GM23338 (cell line): ENCODE data around the gene UBE2E2.

Experiments
- CREB1 ChIP-seq: fragments of 250-450 bp; sonication (Bioruptor Pico); IDR thresholded peaks from 2 replicates; pipeline ENCODE4 v1.5.0; 2020; ENCODE audit warnings: low read depth, mild to moderate bottlenecking, moderate library complexity
- CTCF ChIP-seq, 2 experiments: fragments of 200-600 bp in 1 of 2; sonication (generic) in 1 of 2; conservative IDR thresholded peaks; 2 replicates each; pipeline versions ENCODE4 v1.5.1 to v1.6.1; 2016 to 2017; ENCODE audit warnings: antibody characterized with exemption in 2 of 2, low read depth in 2 of 2, mild to moderate bottlenecking in 2 of 2, moderate library complexity in 1 of 2
- ETS1 ChIP-seq: IDR thresholded peaks from 2 replicates; pipeline ENCODE4 v1.6.1; 2016; ENCODE audit warnings: antibody characterized with exemption
- EZH2 ChIP-seq: fragments of 200-600 bp; sonication (generic); IDR thresholded peaks from one replicate; pipeline ENCODE4 v1.8.0; 2017; ENCODE audit warnings: antibody characterized with exemption, mild to moderate bottlenecking, low read depth; ENCODE audit not compliant: unreplicated experiment
- EZH2phosphoT487 ChIP-seq: fragments of 200-600 bp; sonication (generic); IDR thresholded peaks from one replicate; pipeline ENCODE4 v1.8.1; 2018; ENCODE audit warnings: antibody characterized with exemption; ENCODE audit not compliant: unreplicated experiment
- JUNB ChIP-seq: IDR thresholded peaks from one replicate; pipeline ENCODE4 v1.6.1; 2016; ENCODE audit warnings: antibody characterized with exemption; ENCODE audit not compliant: unreplicated experiment
- NANOG ChIP-seq: IDR thresholded peaks from 2 replicates; pipeline ENCODE4 v1.6.1; 2016; ENCODE audit warnings: antibody characterized with exemption, borderline replicate concordance
- POLR2AphosphoS5 ChIP-seq: IDR thresholded peaks from 2 replicates; pipeline ENCODE4 v1.6.1; 2016; ENCODE audit warnings: antibody characterized with exemption, low read depth
- REST ChIP-seq: IDR thresholded peaks from one replicate; pipeline ENCODE4 v1.6.1; 2018; ENCODE audit warnings: antibody characterized with exemption; ENCODE audit not compliant: unreplicated experiment
- STAT1 ChIP-seq: IDR thresholded peaks from one replicate; pipeline ENCODE4 v1.6.1; 2016; ENCODE audit warnings: antibody characterized with exemption; ENCODE audit not compliant: unreplicated experiment
- ZNF331 ChIP-seq: fragments of 250-450 bp; sonication (Bioruptor Pico); IDR thresholded peaks from 2 replicates; pipeline ENCODE4 v1.5.0; 2020; ENCODE audit warnings: low read depth, mild to moderate bottlenecking, moderate library complexity
- ZNF462 ChIP-seq: fragments of 250-450 bp; sonication (Bioruptor Pico); IDR thresholded peaks from 2 replicates; pipeline ENCODE4 v1.5.0; 2020; ENCODE audit warnings: mild to moderate bottlenecking, moderate library complexity

GRCh38 chr3:23344886-23345285 is 141.8 kb downstream of the UBE2E2 start:
- no peak for TF ChIP-seq CTCF (conservative IDR thresholded peaks at IDR 0.05; ENCODE audit: low read depth in 2 of 2)
- TF ChIP-seq REST: no peak
- TF ChIP-seq ZNF331 (CRISPR knock-in tag): no peak
- no peak for TF ChIP-seq STAT1
- TF ChIP-seq POLR2AphosphoS5: no peak
- no peak for TF ChIP-seq EZH2
- no peak for TF ChIP-seq CREB1 (CRISPR knock-in tag)
- TF ChIP-seq EZH2phosphoT487: no peak
- no peak for TF ChIP-seq ETS1
- no peak for TF ChIP-seq JUNB
- TF ChIP-seq NANOG: no peak
- no peak for TF ChIP-seq ZNF462 (CRISPR knock-in tag)
